ENCODE data around the gene POPDC3.
"Not testable (repeated sequence)": the region's sequence is repeated elsewhere in the genome, so short reads cannot be mapped to it uniquely, and the experiment has no call there.

Gene POPDC3

GRCh38 chr6:105194591-105194990, 14.8 kb upstream of the POPDC3 start:
- no peak for DNase-seq

GRCh38 chr6:105194106-105194505, 14.3 kb upstream of the POPDC3 start:
- no peak for DNase-seq

GRCh38 chr6:105193647-105194046, 13.8 kb upstream of the POPDC3 start:
- no peak for DNase-seq

GRCh38 chr6:105192707-105193465, 13.1 kb upstream of the POPDC3 start:
- DNase-seq, result no peak

GRCh38 chr6:105191351-105191750, 11.5 kb upstream of the POPDC3 start:
- no peak for DNase-seq

- DNase-seq, result no peak
These were observed 9.4 kb upstream of the POPDC3 start for GRCh38 chr6:105189026-105189820.

GRCh38 chr6:105188251-105188650, 8.4 kb upstream of the POPDC3 start:
- DNase-seq, result no peak

GRCh38 chr6:105186576-105186975, 6.8 kb upstream of the POPDC3 start:
- DNase-seq, result no peak

GRCh38 chr6:105184921-105185320, 5.1 kb upstream of the POPDC3 start:
- DNase-seq, result no peak

- DNase-seq, result no peak
These were observed 2.2 kb upstream of the POPDC3 start for GRCh38 chr6:105181981-105182515.

- DNase-seq, result no peak
These were observed 1.2 kb downstream of the POPDC3 start for GRCh38 chr6:105178636-105179035.

GRCh38 chr6:105178110-105178509, 1.7 kb downstream of the POPDC3 start:
- no peak for DNase-seq

- no peak for DNase-seq
These were observed 2.3 kb downstream of the POPDC3 start for GRCh38 chr6:105177556-105177955.

GRCh38 chr6:105174512-105174911, 5.3 kb downstream of the POPDC3 start:
- no peak for DNase-seq

GRCh38 chr6:105172515-105172914, 7.3 kb downstream of the POPDC3 start:
- not testable (repeated sequence) for DNase-seq

GRCh38 chr6:105170059-105170458, 9.8 kb downstream of the POPDC3 start:
- no peak for DNase-seq

GRCh38 chr6:105167914-105168313, 11.9 kb downstream of the POPDC3 start:
- no peak for DNase-seq

GRCh38 chr6:105164418-105164817, 15.4 kb downstream of the POPDC3 start:
- DNase-seq, result no peak

- DNase-seq, result no peak
These were observed 16.6 kb downstream of the POPDC3 start for GRCh38 chr6:105163183-105163582.

GRCh38 chr6:105162377-105162776, 17.4 kb downstream of the POPDC3 start:
- DNase-seq, result no peak

- no peak for DNase-seq
These were observed 18.4 kb downstream of the POPDC3 start for GRCh38 chr6:105161421-105161820.

- no peak for DNase-seq
These were observed 26.1 kb downstream of the POPDC3 start for GRCh38 chr6:105153676-105154075.

GRCh38 chr6:105152880-105153279, 26.9 kb downstream of the POPDC3 start:
- DNase-seq, result no peak

- DNase-seq, result no peak
These were observed 28.2 kb downstream of the POPDC3 start for GRCh38 chr6:105151644-105152043.
